Fibroblast of skin of scalp (primary cell): ENCODE data around the gene NOP53.
"Not testable (repeated sequence)": the region's sequence is repeated elsewhere in the genome, so short reads cannot be mapped to it uniquely, and the experiment has no call there.

Experiments used
- DNase-seq: peaks from one replicate; pipeline ENCODE4 v3.0.0-alpha.2; 2013

Gene NOP53

DNA sequence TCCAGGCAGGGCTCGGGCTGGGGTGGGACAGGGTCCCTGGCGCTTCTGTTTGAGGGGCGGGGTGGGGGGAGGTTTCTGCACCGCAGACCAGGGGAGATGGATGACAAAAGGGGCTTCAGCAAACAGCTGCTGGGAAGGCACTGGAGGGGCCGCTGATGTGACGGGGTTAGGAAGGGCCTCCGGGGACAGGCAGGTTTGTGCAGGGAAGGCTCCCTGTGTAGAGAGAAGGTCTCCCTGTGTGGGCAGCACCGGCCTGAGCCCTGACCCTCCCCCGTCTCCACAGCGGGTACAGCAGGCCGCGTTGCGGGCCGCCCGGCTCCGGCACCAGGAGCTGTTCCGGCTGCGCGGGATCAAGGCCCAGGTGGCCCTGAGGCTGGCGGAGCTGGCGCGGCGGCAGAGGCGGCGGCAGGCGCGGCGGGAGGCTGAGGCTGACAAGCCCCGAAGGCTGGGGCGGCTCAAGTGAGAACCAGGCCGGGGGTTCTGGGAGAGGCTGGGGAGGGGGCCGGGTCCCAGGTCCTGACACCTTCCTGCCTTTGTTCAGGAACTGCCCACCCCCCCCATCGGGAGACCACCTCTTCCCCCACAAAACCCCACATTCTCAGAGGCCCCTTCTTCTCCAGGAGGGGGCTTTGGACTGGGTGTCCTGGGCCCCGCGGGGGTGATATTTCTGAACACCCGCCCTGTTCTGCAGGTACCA, 9.9 kb downstream of the NOP53 start:
- DNase-seq: no peak

DNA sequence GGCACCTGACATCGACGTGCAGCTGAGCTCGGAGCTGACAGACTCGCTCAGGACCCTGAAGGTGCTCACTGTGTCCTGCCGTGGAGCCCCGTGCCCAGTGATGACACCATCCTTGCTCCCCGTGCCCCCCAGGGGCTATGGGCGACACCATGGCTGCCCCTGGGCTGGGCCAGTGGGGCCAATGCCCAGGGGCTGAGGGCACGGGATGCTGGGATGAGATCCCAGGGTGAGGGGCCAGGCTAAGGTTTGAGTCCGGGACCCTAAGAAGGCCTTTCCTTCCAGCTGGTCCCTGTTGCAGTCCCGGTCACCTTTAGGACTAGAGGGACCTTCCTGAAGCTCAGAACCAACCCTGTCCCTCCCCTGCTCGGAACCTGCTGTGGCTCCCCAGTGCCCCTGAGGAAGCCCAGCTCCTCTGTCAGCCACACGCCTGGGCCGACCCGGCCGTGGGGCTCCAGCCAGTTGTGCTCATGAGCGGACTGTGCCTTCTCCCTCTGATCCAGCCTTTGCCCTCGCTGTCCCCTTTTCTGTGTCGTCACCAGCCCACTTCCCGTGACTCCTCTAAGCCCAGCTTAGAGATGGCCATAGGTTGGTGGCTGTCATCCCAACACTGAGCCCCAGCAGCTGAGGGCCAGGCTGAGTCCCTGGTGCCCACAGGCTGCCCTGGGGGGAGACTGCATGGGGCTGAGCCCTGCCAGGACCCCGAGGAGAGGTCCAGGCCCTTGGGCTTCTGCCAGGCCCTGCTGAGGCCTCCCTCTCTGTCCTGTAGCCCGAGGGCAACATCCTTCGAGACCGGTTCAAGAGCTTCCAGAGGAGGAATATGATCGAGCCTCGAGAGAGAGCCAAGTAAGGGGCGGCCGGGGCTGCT, 10.6 kb downstream of the NOP53 start:
- no peak for DNase-seq

DNA sequence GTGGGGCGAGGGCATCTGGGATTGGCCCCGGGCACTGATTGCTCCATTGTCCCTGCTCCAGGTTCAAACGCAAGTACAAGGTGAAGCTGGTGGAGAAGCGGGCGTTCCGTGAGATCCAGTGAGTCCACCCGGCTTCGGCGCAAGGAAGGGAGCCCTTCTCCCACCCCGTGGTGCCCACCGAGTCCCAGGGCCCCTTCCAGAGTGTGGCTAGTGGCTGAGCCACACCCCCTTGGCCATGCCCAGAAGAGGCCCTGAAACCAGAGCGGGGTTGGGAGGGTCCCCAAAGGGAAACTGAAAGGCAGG, 11.2 kb downstream of the NOP53 start:
- DNase-seq: no peak

DNA sequence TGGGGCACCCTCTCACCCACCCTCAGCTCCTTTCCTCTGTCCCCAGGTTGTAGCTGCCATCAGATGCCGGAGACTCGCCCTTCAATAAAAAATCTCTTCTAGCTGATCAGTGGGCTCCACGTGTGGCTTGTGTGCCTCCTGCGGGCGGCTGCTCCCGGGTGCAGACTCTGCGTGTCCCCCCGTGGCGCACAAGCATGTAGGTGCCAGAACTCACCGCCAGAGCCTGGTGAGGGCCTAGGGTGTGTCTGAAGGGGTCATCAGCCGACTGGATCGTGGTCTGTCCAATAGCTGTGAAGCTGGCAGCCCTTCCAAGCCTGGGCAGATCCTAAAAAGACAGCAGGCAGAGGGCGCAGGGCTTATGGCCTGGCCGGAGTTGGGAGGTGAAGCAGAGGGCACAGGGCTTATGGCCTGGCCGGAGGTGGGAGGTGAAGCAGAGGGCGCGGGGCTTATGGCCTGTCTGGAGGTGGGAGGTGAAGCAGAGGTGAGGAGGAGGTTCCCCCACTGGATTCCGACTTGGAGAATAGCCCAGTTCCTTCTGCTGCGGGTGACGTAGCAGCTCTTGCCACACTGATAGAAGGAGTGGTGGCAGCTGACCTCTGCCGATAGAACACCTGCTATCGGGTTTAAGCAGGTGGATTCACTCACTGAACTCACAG, 11.7 kb downstream of the NOP53 start:
- no peak for DNase-seq

DNA sequence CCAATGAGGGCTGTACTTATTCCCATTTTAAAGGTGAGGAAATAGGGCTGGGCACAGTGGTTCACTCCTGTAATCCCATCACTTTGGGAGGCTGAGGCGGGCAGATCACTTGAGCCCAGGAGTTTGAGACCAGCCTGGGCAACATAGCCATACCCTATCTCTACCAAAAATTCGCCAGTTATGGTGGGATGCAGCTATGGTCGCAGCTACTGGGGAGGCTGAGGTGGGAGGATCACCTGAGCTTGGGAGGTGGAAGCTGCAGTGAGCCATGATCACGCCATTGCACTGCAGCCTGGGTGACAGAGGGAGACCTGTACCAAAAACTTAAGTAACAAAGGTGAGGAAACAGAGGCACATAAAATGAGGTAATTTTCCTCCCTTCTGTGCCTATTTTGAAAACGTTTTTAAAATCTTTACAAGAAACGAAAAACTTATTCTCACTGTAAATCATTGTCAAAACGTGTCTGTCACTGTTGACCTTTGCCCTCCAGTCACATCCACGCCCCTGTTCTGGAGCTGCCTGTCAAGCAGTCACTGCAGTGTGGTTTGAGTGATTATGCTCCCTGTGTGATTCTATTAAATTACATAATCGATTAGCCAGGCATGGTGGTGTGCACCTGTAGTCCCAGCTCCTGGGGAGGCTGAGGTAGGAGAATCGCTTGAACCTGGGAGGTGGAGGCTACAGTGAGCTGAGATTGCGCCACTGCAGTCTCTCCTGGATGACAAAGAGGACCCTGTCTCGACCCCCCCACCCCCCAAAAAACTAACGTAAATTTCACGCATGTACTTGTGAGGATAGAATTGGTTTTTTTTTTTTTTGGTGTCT, 12.5 kb downstream of the NOP53 start:
- DNase-seq: no peak

DNA sequence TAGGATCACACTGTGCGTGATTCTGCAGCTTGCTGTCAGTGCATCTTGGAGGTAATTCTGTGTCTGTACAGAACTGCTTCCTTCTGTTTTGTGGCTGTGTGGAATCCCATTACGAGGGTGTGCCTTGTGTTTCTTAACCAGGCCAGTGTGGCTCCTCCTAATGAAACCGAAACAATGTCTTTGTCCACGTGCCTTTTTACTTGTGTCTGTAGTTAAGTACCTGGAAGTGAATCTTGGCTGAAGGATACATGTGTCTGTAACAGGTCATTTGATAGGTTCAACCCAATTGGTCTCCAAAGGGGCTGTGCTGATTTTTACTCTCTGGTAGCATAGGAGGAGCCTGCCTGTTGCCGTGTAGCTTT, 13.1 kb downstream of the NOP53 start:
- no peak for DNase-seq

DNA sequence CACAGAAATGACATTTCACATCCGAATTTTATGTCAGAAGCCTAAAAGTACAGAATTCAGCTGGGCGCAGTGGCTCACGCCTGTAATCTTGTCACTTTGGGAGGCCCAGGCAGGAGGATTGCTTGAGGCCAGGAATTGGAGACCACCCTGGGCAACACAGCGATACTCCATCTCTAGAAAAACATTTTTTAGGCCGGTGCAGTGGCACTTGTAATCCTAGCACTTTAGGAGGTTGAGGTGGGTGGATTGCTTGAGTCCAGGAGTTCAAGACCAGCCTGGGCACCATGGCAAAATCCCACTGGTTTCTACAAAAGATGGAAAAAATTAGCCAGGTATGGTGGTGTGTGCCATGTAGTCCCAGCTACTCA, 15.3 kb downstream of the NOP53 start:
- DNase-seq: no peak

DNA sequence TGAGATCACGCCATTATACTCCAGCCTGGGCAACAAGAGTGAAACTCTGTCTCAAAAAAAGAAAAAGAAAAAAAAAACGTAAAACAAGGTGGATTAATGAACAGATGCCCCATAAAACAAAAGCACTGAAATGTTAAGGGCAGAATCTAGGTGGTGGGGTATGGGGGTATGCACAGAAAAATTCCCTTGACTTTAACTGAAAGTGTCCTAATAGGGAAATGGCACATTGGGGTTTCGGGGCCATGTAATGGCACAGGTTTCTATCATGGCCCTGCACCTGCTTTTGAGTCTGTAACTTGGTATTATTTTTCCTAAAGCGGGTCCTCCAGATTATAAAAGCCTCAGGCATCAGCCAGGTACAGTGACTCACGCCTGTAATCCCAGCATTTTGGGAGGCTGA, 16.2 kb downstream of the NOP53 start:
- no peak for DNase-seq

DNA sequence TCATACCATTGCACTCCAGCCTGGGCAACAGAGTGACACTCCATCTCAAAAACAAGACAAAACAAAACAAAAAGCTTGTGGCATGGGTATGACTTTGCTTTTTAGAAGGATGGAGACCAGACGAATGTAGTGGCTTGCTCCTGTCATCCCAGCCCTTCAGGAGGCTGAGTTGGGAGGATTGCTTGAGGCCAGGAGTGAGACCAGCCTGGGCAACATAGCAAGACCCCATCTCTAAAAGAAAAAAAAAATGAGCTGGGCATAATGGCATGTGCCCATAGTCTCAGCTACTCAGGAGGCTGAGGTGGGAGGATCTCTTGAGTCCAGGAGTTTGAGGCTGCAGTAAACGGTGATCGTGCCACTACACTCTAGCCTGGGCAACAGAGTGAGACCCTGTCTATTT, 16.8 kb downstream of the NOP53 start:
- no peak for DNase-seq

DNA sequence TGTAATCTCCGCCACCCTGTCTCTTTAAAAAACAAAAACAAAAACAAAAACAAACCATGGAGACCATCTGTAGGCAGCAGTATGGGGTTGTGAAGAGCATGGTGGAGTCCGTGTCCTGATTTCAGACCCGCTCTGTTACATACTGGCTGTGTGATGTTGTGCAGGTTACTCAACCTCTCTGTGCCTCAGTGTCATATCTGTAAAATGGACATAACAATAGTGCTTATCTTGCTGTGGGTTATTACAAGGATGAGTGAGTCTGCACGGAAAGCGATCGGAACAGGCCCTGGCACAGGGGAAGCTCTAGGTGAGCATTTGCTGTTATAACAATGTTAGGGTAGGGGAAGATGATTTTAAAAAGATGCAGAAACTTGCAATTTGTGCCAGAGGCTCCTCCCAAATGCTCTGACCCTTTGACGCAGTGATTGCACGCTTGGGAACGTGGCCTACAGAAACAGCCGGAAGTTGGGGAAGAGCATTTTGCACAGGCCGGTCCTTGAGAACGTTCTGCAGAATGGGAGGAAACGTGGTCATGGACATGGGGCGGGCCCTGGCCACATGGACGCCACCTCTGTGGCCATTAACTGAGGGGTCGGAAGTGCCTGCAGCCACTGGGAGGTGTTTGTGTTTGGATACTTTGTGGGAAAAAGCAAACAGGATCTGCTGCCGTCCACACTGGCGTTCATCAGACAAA, 17.4 kb downstream of the NOP53 start:
- DNase-seq: no peak

DNA sequence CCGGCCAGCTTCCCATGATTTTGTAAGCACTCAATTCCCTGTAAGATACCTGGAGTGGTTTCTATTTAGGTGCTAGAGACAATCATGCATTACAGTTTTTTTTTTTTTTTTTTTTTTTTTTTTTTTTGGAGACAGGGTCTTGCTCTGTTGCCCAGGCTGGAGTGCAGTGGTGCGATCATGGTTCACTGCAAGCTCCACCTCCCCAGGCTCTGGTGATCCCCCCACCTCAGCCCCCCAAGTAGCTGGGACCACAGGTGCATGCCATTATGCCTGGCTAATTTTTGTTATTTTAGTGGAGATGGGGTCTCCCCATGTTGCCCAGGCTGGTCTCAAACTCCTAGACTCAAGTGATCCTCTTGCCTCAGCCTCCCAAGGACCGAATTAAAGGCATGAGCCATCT, 19.4 kb downstream of the NOP53 start:
- not testable (repeated sequence) for DNase-seq

DNA sequence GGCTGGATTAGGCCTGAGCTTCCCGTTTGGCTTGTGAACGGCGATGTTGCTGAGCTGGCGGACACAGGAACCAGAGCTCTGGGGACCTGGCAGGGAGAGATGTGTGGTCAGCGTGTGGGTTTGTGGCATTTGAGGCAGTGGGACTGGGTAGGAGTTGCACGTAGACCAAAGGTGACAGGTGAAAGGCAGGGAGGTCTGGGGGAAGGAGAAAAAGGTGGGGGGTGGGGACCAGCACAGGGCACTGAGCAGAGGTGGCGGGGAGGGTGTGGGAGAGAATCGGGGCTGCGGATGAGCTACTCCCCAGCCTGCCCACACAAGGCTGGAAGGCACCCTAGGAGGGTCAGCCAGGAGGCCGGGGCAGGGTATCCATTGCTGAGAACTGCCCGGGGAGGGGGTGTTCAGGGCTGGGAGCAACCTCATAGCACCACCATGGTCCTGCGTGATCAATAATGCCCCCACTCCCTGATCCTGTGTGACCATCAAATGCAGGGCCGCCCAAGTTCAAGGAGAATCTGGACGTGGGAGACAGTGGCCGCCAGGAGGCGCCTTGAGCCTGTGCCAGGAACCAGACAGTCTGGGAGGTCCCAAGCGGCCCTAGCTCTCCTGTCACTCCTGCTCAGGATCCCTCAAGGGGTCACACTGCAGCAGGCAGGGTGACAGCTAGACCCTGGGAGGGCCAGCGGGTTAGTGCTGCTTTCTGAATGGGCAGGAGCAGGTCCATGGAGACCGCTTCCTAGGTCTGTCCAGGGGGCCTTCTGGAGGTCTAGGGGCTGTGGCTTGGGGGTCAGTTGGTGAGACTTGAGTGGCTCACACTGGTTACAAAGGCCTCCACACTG, 20.4 kb downstream of the NOP53 start:
- DNase-seq: peak; percentile 64

DNA sequence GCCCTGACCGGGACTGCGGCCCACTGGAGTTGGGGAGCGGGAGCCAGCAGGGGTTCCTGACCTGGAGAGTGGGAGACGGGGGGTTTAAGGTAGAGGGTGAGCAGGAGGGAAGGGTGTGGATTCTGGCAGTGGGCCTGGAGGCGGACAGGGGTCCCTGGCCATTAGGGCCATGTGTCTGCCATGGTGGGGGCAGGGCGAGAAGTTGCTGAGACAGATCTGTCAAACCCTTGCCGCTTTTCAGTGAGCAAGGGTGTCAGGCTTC, 20.9 kb downstream of the NOP53 start:
- DNase-seq: no peak

DNA sequence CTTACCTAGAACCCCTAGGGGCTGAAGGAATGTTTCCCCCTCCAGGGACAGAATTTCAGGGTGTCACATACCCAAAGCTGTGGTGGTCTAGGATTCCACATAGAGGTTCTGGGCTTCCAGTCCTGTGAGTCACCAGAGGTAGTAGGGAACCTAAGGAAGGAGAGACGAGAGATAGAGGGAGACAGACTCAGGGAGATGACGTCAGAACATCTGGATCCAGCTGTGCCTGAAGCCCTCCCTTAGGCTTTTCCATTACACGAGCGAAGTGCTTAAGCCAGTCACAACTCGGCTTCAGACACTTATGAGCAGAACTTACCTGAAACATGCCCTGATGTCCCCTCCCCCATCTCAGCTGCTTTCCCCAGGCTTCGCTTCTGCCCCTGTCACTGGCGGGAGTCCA, 21.3 kb downstream of the NOP53 start:
- no peak for DNase-seq

DNA sequence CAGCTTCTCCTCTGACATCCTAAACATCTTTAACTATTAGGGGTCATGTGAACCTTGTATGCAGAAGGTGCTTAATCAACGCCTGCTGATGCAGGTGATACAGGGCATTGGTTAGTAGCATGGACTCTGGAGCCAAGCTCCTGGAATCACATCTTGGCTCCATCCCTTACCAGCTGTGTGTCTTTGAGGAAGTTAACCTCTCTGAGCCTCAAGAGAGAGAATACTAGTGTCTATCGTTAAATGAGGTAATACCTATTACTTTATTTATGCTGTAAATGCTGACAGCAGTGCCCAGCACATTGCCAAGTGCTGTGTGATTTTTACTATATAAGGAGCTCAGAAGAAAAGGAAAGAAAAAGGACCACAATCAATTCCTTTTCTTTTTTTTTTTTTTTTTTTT, 22.0 kb downstream of the NOP53 start:
- no peak for DNase-seq

DNA sequence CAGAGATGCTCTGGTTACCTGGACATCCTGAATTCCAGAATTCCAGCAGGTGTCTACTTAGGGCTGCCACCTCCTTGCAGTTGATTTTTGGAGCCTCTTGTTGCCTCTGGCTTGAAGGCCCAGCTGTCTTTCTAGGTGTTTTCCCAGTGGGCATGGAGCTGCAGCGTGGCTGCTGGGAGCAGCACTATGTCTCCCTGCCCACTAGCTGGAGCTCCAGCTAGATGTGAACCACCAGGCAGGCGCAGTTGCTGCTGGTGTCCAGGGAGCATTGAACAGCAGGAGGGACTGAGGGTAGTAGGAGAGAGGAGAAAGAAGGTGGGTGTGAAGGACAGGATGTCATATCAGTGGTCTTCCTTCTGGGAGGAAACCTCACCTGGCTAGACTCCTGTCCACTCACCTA, 23.3 kb downstream of the NOP53 start:
- no peak for DNase-seq

DNA sequence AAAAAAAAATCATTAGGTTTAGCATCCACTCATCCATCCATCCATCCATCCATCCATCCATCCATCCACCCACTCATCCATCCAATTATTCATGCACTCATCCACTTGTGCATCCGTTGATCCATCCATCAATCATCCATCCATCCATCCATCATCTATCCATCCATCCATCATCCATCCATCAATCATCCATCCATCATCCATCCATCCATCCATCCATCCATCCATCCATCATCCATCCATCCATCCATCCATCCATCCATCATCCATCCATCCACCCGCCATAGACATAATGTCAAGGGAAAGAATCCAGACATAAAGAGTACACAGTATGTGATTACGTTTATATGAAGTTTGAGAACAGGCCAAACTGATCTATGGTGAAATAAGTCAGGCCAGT, 24.2 kb downstream of the NOP53 start:
- DNase-seq: no peak

DNA sequence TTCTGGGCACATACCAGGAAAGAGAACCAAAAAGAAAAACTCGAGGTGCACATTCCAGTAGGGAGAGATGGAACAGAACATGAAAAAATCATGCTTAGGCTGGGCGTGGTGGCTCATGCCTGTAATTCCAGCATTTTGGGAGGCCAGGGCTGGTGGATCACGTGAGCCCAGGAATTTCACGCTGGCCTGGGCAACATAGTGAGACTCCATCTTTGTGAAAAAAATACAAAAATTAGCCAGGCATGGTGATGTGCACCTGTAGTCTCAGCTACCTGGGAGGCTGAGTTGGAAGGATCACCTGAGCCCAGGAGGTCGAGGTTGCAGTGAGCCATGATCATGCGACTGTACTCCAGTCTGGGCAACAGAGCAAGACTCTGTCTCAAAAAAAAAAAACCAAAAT, 25.9 kb downstream of the NOP53 start:
- DNase-seq: not testable (repeated sequence)

DNA sequence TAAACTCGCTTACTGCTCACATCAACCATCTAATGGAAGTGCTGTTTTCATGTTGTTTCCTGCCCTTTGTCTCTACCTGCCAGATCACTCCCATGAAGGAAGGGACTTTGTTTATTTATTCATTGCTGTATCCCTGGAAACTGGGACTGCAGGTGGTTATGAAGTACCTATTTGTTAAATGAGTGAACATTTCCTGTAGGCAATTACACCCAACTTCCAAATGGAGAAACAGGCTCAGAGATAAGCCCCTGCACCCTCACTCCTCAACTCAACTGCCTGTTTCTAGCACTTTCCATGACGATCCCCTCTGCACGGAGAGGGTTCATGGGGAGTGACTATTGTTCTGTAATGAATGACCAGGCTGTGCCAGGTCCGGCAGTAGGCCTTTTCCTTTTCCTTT, 31.2 kb downstream of the NOP53 start:
- DNase-seq: no peak

DNA sequence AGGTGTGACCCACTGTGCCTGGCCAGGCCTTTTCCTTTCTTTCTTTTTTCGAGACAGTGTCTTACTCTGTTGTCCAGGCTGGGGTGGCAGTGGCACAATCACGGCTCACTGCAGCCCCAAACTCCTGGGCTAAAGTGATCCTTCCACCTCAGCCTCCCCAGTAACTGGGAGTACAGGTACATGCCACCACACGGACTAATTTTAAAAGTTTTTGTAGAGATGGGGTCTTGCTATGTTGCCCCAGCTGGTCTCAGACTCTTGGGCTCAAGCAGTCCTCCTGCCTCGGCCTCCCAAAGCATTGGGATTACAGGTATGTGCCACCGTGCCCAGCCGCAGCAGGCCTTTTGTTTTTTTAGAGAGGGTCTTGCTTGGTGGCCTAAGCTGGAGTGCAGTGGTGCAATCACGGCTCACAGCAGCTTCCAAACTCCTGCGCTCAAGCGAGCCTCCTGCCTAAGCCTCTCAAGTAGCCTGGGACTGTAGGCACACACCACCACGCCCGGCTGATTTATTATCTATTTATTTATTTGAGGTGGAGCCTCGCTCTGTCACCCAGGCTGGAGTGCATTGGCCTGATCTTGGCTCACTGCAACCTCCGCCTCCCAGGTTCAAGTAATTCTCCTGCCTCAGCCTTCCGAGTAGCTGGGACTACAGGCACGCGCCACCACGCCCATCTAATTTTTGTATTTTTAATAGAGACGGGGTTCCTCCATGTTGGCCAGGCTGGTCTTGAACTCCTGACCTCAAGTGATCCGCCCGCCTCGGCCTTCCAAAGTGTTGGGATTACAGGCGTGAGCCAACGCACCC, 32.1 kb downstream of the NOP53 start:
- DNase-seq: not testable (repeated sequence)
